NCI-H2029 (cell line): ENCODE results near the gene KRT75.
"Not testable (repeated sequence)": the region's sequence is repeated elsewhere in the genome, so short reads cannot be mapped to it uniquely, and the experiment has no call there.

ENCODE experiments used
- DNase-seq: peaks from one replicate; lab custom pipeline; 2025; lab: John Stamatoyannopoulos, UW

Gene KRT75

GRCh38 chr12:52415870-52416750 lies 18.1 kb downstream of the KRT75 start:
- DNase-seq, result no peak

- no peak for DNase-seq
Observed at GRCh38 chr12:52414936-52415335, 19.2 kb downstream of the KRT75 start.

GRCh38 chr12:52413782-52414345 lies 20.3 kb downstream of the KRT75 start:
- no peak for DNase-seq

GRCh38 chr12:52413202-52413601 lies 21.0 kb downstream of the KRT75 start:
- no peak for DNase-seq

- no peak for DNase-seq
Observed at GRCh38 chr12:52411815-52412214, 22.4 kb downstream of the KRT75 start.

- not testable (repeated sequence) for DNase-seq
Observed at GRCh38 chr12:52410589-52411248, 23.5 kb downstream of the KRT75 start.

- no peak for DNase-seq
Observed at GRCh38 chr12:52407918-52408317, 26.3 kb downstream of the KRT75 start.

GRCh38 chr12:52405922-52406385 lies 28.2 kb downstream of the KRT75 start, which contains the start of gene KRT82:
Gene KRT82 (minus strand): TSS chr12:52406335. CDS start chr12:52406277, 58 bp downstream.
- DNase-seq, result no peak

- no peak for DNase-seq
Observed at GRCh38 chr12:52404951-52405350, 29.2 kb downstream of the KRT75 start.

- no peak for DNase-seq
Observed at GRCh38 chr12:52403561-52403960, 30.6 kb downstream of the KRT75 start.

- DNase-seq, result no peak
Observed at GRCh38 chr12:52402873-52403540, 31.2 kb downstream of the KRT75 start.

GRCh38 chr12:52402377-52402776 lies 31.8 kb downstream of the KRT75 start:
- no peak for DNase-seq

- no peak for DNase-seq
Observed at GRCh38 chr12:52401926-52402325, 32.2 kb downstream of the KRT75 start.

GRCh38 chr12:52401526-52401925 lies 32.6 kb downstream of the KRT75 start:
- no peak for DNase-seq

- no peak for DNase-seq
Observed at GRCh38 chr12:52400906-52401305, 33.3 kb downstream of the KRT75 start.

- no peak for DNase-seq
Observed at GRCh38 chr12:52399756-52400155, 34.4 kb downstream of the KRT75 start.

GRCh38 chr12:52398176-52398575 lies 36.0 kb downstream of the KRT75 start:
- DNase-seq, result no peak

- no peak for DNase-seq
Observed at GRCh38 chr12:52396656-52397055, 37.5 kb downstream of the KRT75 start.

GRCh38 chr12:52395761-52396434 lies 38.3 kb downstream of the KRT75 start:
- peak; percentile 21 for DNase-seq

GRCh38 chr12:52394836-52395405 lies 39.2 kb downstream of the KRT75 start:
- DNase-seq, result no peak

GRCh38 chr12:52392465-52393007 lies 41.6 kb downstream of the KRT75 start:
- no peak for DNase-seq
